K562 (cell line): ENCODE results near the gene TIMP4. TPM values are rescaled to one million over a fixed set of nuclear protein-coding genes. Genes with fewer than 3 reads are reported as not detected.

Experiments used
- ATAC-seq: fragments of 200-7000 bp; cut with Tn5 transposase; 3 replicates; pipeline ENCODE4 v1.9.1; 2020; ENCODE audit warnings: moderate library complexity
- BruUV-seq: library from RNA; stranded (reverse); fragments of 400-500 nt; replicated peaks from 2 replicates; lab custom pipeline; 2021; lab: Mats Ljungman, UMichigan
- CTCF ChIA-PET: fragments of 300-600 bp; formaldehyde crosslinking; extraction: SDS; loops from one replicate; lab custom pipeline; 2021; ENCODE audit warnings: low intra/inter-chr PET ratio; lab: Yijun Ruan, JAX
- POLR2A ChIA-PET: fragments of 300-600, 350-650 bp; sonication (Branson Sonifier 250); formaldehyde crosslinking; extraction: SDS; loops from one replicate; lab custom pipeline; 2021; ENCODE audit warnings: antibody characterized with exemption, inconsistent platforms; lab: Yijun Ruan, JAX
- DNase-seq, 4 experiments: peaks; one replicate each; pipeline versions ENCODE4 v3.0.0 to v3.0.0-alpha.2; 2011 to 2018; ENCODE audit warnings: low spot score in 3 of 4, mixed read lengths in 3 of 4; ENCODE audit errors: extremely low read depth in 1 of 4
- FAIRE-seq: peaks from 2 replicates; lab custom pipeline; 2011; peaks lifted over from hg19 to GRCh38; lab: Jason Lieb, UNC
- H2AFZ ChIP-seq: 2 replicates; pipeline ENCODE4 v1.6.0; 2011; ENCODE audit warnings: low read depth, low read length, control low read depth, inconsistent platforms
- H3K27ac ChIP-seq: fragments of 200-600 bp; 3 replicates; pipeline ENCODE4 v1.8.0; 2011; ENCODE audit warnings: low read depth, mild to moderate bottlenecking, control low read depth, inconsistent platforms, low read length, moderate library complexity, mixed read lengths; ENCODE audit errors: extremely low read depth
- H3K27me3 ChIP-seq, 2 experiments: fragments of 300-600 bp in 1 of 2; 2 replicates in 1 of 2; 3 replicates in 1 of 2; pipeline versions ENCODE4 v1.6.0 to v1.8.0; 2011; ENCODE audit warnings: inconsistent platforms in 2 of 2, low read length in 2 of 2, mild to moderate bottlenecking in 1 of 2, mixed read lengths in 1 of 2, moderate library complexity in 1 of 2; ENCODE audit not compliant: control insufficient read depth in 2 of 2, insufficient read depth in 2 of 2
- H3K36me3 ChIP-seq: fragments of 300-600 bp; 3 replicates; pipeline ENCODE4 v1.8.0; 2011; ENCODE audit warnings: mild to moderate bottlenecking, low read length, inconsistent platforms; ENCODE audit not compliant: control insufficient read depth, insufficient read depth
- H3K4me1 ChIP-seq, 2 experiments: fragments of 200-600 bp in 1 of 2; replicated peaks in 1 of 2; 2 replicates in 1 of 2; 3 replicates in 1 of 2; pipeline versions ENCODE4 v1.5.1 to v1.8.0; 2011; ENCODE audit warnings: inconsistent platforms in 2 of 2, low read length in 2 of 2, mild to moderate bottlenecking in 1 of 2, mixed read lengths in 1 of 2, moderate library complexity in 1 of 2; ENCODE audit not compliant: control insufficient read depth in 2 of 2, insufficient read depth in 2 of 2
- H3K4me2 ChIP-seq: 2 replicates; pipeline ENCODE4 v1.6.1; 2011; ENCODE audit warnings: low read length, control low read depth, inconsistent platforms, mixed read lengths; ENCODE audit not compliant: insufficient read depth
- H3K4me3 ChIP-seq: fragments of 200-600 bp; sonication (generic), shearing (Covaris generic); 2 replicates; pipeline ENCODE4 v1.5.1; 2016; ENCODE audit warnings: control low read depth, inconsistent platforms
- H3K79me2 ChIP-seq: fragments of 200-600 bp; 3 replicates; pipeline ENCODE4 v1.8.0; 2011; ENCODE audit warnings: low read length, inconsistent platforms; ENCODE audit not compliant: control insufficient read depth, insufficient read depth
- H3K9ac ChIP-seq, 2 experiments: 2 replicates each; pipeline versions ENCODE4 v1.6.0 to v1.6.1; 2011; ENCODE audit warnings: low read depth in 2 of 2, low read length in 2 of 2, control low read depth in 1 of 2, inconsistent platforms in 1 of 2, mild to moderate bottlenecking in 1 of 2, mixed read lengths in 1 of 2; ENCODE audit not compliant: insufficient read depth in 1 of 2
- H3K9me1 ChIP-seq: one replicate; pipeline ENCODE4 v1.6.0; 2011; ENCODE audit warnings: inconsistent platforms, mild to moderate bottlenecking, low read length, moderate library complexity; ENCODE audit not compliant: control insufficient read depth, insufficient read depth
- H3K9me3 ChIP-seq: replicated peaks from 2 replicates; pipeline ENCODE4 v1.5.1; 2011; ENCODE audit warnings: low read depth, low read length, inconsistent platforms; ENCODE audit not compliant: control insufficient read depth, insufficient read depth
- H4K20me1 ChIP-seq: replicated peaks from 2 replicates; pipeline ENCODE4 v1.6.1; 2011; ENCODE audit warnings: low read length, inconsistent platforms, mixed read lengths; ENCODE audit not compliant: control insufficient read depth, insufficient read depth
- ARID3A ChIP-seq: IDR thresholded peaks from 2 replicates; pipeline ENCODE4 v1.6.1; 2012; ENCODE audit warnings: low read depth, low read length, improper control_type of control experiment, borderline replicate concordance
- BMI1 ChIP-seq: fragments of 150-350 bp; IDR thresholded peaks from 2 replicates; pipeline ENCODE4 v1.6.1; 2014; ENCODE audit warnings: low read length
- ELF2 ChIP-seq: fragments of 250-450 bp; sonication (Bioruptor Pico); IDR thresholded peaks from 2 replicates; pipeline ENCODE4 v1.5.0; 2021; ENCODE audit warnings: mild to moderate bottlenecking
- GABPB1 ChIP-seq: sonication (generic); formaldehyde crosslinking; IDR thresholded peaks from 2 replicates; pipeline ENCODE4 v1.8.0; 2022; ENCODE audit warnings: mild to moderate bottlenecking, missing genetic modification reagents
- NFATC3 ChIP-seq: fragments of 450-650 bp; IDR thresholded peaks from 2 replicates; pipeline ENCODE4 v1.6.1; 2017; ENCODE audit warnings: mild to moderate bottlenecking
- NKRF ChIP-seq: fragments of 450-650 bp; IDR thresholded peaks from 2 replicates; pipeline ENCODE4 v1.6.1; 2016; ENCODE audit warnings: borderline replicate concordance
- NUFIP1 ChIP-seq: fragments of 450-650 bp; IDR thresholded peaks from 2 replicates; pipeline ENCODE4 v1.6.1; 2018; ENCODE audit not compliant: partially characterized antibody
- SMARCA4 ChIP-seq: fragments of 450-650 bp; IDR thresholded peaks from 2 replicates; pipeline ENCODE4 v1.6.1; 2016
- SOX6 ChIP-seq: fragments of 450-650 bp; IDR thresholded peaks from 2 replicates; pipeline ENCODE4 v1.6.1; 2014; ENCODE audit warnings: mild to moderate bottlenecking
- ZNF311 ChIP-seq: fragments of 250-450 bp; sonication (Bioruptor Pico); IDR thresholded peaks from 2 replicates; pipeline ENCODE4 v1.4.0; 2020; ENCODE audit warnings: mild to moderate bottlenecking, moderate library complexity
- ZNF431 ChIP-seq: sonication (generic); formaldehyde crosslinking; IDR thresholded peaks from 2 replicates; pipeline ENCODE4 v1.8.0; 2022; ENCODE audit warnings: mild to moderate bottlenecking, missing genetic modification reagents
- WGBS: fragments of 100-300 bp; shearing (Covaris generic); methylation state at CpG from one replicate; pipeline ENCODE4 v1.1.6; 2016; ENCODE audit warnings: low coverage, mixed read lengths; ENCODE audit not compliant: insufficient coverage; ENCODE audit errors: missing lambda C conversion rate; 5-methylcytosine and 5-hydroxymethylcytosine counted together
- in situ Hi-C: fragments of 300-500 bp; cut with MboI; formaldehyde crosslinking; loops from 4 replicates; pipeline ENCODE4 v1.15.0; 2018; ENCODE audit warnings: inconsistent platforms, mixed read lengths
- intact Hi-C: fragments of 100-400 bp; cut with micrococcal nuclease; formaldehyde crosslinking; loops from 2 replicates; pipeline ENCODE4 v1.14.2; 2022
- polyA plus RNA-seq, 8 experiments: library from polyadenylated mRNA; depleted of rRNA in 4 of 8; stranded (reverse) in 5 of 8; unstranded in 3 of 8; fragments of >200 nt; fragmentation: Nextera tagmentation in 2 of 8; fragmentation: Illumina TruSeq in 1 of 8; extraction: Ambion mirVana in 2 of 8; extraction: Trizol in 1 of 8; gene quantifications; 2 replicates each; pipeline versions ENCODE4 v1.2.1 to v1.2.3, GENCODE V29; 2011 to 2014; ENCODE audit warnings: inconsistent platforms in 1 of 8, missing spikeins in 1 of 8
- total RNA-seq, 7 experiments: library from RNA; depleted of rRNA in 6 of 7; stranded (reverse); fragments of >200 nt in 6 of 7; fragmentation: Illumina TruSeq in 2 of 7; extraction: Trizol in 2 of 7; gene quantifications; 2 replicates each; pipeline versions ENCODE4 v1.2.1 to v1.2.3, GENCODE V29; 2011 to 2021; ENCODE audit warnings: low replicate concordance in 1 of 7

TIMP4 gene
- total and polyA plus RNA-seq, 9 of the 15 experiments (the other 6 are each of a cell fraction or from before 2014, with no cell fraction given), result 0.03 to 0.07 TPM; not detected in 7

GRCh38 chr3:12205171-12205570 is 46.5 kb upstream of the TIMP4 start:
- 2% methylated on average over 4 of the region's 4 CpGs for WGBS
- no peaks in the 10 kb centered on the region for H3K4me1 ChIP-seq
- no peaks in the 10 kb centered on the region for H3K9me3 ChIP-seq
- TF ChIP-seq ARID3A (no peak), SOX6 (no peak), BMI1 (no peak), ELF2 (no peak), ZNF311 (CRISPR knock-in tag) (no peak), NUFIP1 (no peak), NKRF (no peak), NFATC3 (no peak), GABPB1 (CRISPR knock-in tag) (no peak), SMARCA4 (no peak), ZNF431 (no peak)
- no peaks in the 10 kb centered on the region for H4K20me1 ChIP-seq
- in situ Hi-C loops, result no loop called here
- H3K9me1 ChIP-seq, result no peaks in the 10 kb centered on the region
- H3K36me3 ChIP-seq, result no peaks in the 10 kb centered on the region
- peaks cover 0 to 16% of the 10 kb centered on the region in 2 experiments; a peak in 2 of 5 replicates for H3K27me3 ChIP-seq
- ATAC-seq (no peak), DNase-seq (no peak), FAIRE-seq (no peak)
- no peak overlapping the region for H3K4me3 ChIP-seq
- intact Hi-C loops, result no loop called here
- no peak overlapping the region for H2AFZ ChIP-seq
- H3K27ac ChIP-seq, result no peak overlapping the region
- ChIA-PET POLR2A (interaction anchor here (1.6 kb wide), 1 partner anchor 11 kb away, joined by 3 read pairs; no protein-coding TSS in a partner anchor), CTCF (no interaction called here)
- BruUV-seq, result no TSS peak
- H3K79me2 ChIP-seq, result no peaks in the 10 kb centered on the region
- no peak overlapping the region for H3K9ac ChIP-seq
- no peak overlapping the region for H3K4me2 ChIP-seq
